ENCODE results near the gene LDHB.
"Not testable (repeated sequence)": the region's sequence is repeated elsewhere in the genome, so short reads cannot be mapped to it uniquely, and the experiment has no call there.

The LDHB gene

DNA sequence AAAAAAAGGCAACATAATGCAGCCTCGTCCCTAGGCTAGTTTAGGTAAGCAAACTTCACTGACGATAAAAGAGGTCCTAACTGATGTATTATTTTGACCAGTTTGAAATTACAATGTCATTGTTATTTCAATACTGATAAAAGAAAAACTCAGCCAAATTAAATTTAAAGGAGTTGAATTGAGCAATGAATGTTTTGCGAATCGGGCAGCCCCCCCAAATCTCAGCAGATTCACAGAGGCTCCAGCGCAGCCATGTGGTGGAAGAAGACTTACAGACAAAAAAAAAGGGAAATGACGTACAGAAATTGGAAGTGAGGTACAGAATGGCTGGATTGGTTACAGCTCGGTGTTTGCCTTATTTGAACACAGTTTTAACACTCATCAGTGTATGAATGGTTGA, 8.2 kb upstream of the LDHB start:
- no peak for DNase-seq (ENCODE audit: low read depth)
- TF ChIP-seq, protein P1, sequence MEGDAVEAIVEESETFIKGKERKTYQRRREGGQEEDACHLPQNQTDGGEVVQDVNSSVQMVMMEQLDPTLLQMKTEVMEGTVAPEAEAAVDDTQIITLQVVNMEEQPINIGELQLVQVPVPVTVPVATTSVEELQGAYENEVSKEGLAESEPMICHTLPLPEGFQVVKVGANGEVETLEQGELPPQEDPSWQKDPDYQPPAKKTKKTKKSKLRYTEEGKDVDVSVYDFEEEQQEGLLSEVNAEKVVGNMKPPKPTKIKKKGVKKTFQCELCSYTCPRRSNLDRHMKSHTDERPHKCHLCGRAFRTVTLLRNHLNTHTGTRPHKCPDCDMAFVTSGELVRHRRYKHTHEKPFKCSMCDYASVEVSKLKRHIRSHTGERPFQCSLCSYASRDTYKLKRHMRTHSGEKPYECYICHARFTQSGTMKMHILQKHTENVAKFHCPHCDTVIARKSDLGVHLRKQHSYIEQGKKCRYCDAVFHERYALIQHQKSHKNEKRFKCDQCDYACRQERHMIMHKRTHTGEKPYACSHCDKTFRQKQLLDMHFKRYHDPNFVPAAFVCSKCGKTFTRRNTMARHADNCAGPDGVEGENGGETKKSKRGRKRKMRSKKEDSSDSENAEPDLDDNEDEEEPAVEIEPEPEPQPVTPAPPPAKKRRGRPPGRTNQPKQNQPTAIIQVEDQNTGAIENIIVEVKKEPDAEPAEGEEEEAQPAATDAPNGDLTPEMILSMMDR (conservative IDR thresholded peaks at IDR 0.05; ENCODE audit: control insufficient read depth, insufficient read depth, low read depth, low read length): no peak
- no peak overlapping the region for H3K4me3 ChIP-seq (ENCODE audit: control insufficient read depth, low read depth, low read length)

- no peak overlapping the region for H3K4me3 ChIP-seq (ENCODE audit: control insufficient read depth, low read depth, low read length)
- DNase-seq (ENCODE audit: low read depth): no peak
- TF ChIP-seq, protein P1 (conservative IDR thresholded peaks at IDR 0.05; ENCODE audit: control insufficient read depth, insufficient read depth, low read depth, low read length): no peak
Measured at GRCh38 chr12:21662122-21662792, 4.6 kb upstream of the LDHB start.

- H3K4me3 ChIP-seq (ENCODE audit: control insufficient read depth, low read depth, low read length); DNase-seq (ENCODE audit: low read depth): not testable (repeated sequence)
Measured at GRCh38 chr12:21661396-21662093, 3.9 kb upstream of the LDHB start.

GRCh38 chr12:21659383-21659782, 1.7 kb upstream of the LDHB start:
- H3K4me3 ChIP-seq (ENCODE audit: control insufficient read depth, low read depth, low read length): no peak overlapping the region
- TF ChIP-seq, protein P1 (conservative IDR thresholded peaks at IDR 0.05; ENCODE audit: control insufficient read depth, insufficient read depth, low read depth, low read length): peak; percentile 8
- no peak for DNase-seq (ENCODE audit: low read depth)

GRCh38 chr12:21656905-21657325, 727 bp downstream of the LDHB start:
- DNase-seq (ENCODE audit: low read depth): peak; percentile 42
- H3K4me3 ChIP-seq (ENCODE audit: control insufficient read depth, low read depth, low read length): peak overlapping the region; percentile 96
- TF ChIP-seq, protein P1 (conservative IDR thresholded peaks at IDR 0.05; ENCODE audit: control insufficient read depth, insufficient read depth, low read depth, low read length): no peak

GRCh38 chr12:21655591-21655990, 2.1 kb downstream of the LDHB start:
- peak overlapping the region; percentile 96 for H3K4me3 ChIP-seq (ENCODE audit: control insufficient read depth, low read depth, low read length)
- DNase-seq (ENCODE audit: low read depth): no peak
- TF ChIP-seq, protein P1 (conservative IDR thresholded peaks at IDR 0.05; ENCODE audit: control insufficient read depth, insufficient read depth, low read depth, low read length): no peak

GRCh38 chr12:21651821-21652220, 5.8 kb downstream of the LDHB start:
- TF ChIP-seq, protein P1 (conservative IDR thresholded peaks at IDR 0.05; ENCODE audit: control insufficient read depth, insufficient read depth, low read depth, low read length): no peak
- no peak overlapping the region for H3K4me3 ChIP-seq (ENCODE audit: control insufficient read depth, low read depth, low read length)
- DNase-seq (ENCODE audit: low read depth): no peak
